Subcutaneous abdominal adipose tissue (tissue), 5 donors: ENCODE results near the gene ADRM1.
A peak's percentile ranks its signal among the peaks of the same experiment; 100 is the strongest.

Experiments used
- H3K27ac ChIP-seq: one replicate; pipeline ENCODE4 v1.7.0; 2013; ENCODE audit warnings: low read depth, mild to moderate bottlenecking, inconsistent platforms, low read length, moderate library complexity
- H3K27me3 ChIP-seq, 5 donors: one replicate each; pipeline ENCODE4 v1.7.0; 2013; ENCODE audit warnings: low read length in 5 of 5, inconsistent platforms in 1 of 5; ENCODE audit not compliant: control insufficient read depth in 5 of 5, insufficient read depth in 4 of 5
- H3K36me3 ChIP-seq, 5 donors: one replicate each; pipeline ENCODE4 v1.7.0; 2013; ENCODE audit warnings: low read length in 5 of 5; ENCODE audit not compliant: control insufficient read depth in 5 of 5, insufficient read depth in 5 of 5
- H3K4me1 ChIP-seq, 5 donors: one replicate each; pipeline ENCODE4 v1.7.0; 2013; ENCODE audit warnings: low read length in 5 of 5, mild to moderate bottlenecking in 3 of 5, moderate library complexity in 1 of 5; ENCODE audit not compliant: control insufficient read depth in 5 of 5, insufficient read depth in 5 of 5
- H3K4me3 ChIP-seq, 5 donors: one replicate each; pipeline ENCODE4 v1.7.0; 2013; ENCODE audit warnings: low read length in 5 of 5, low read depth in 1 of 5
- H3K9ac ChIP-seq, 5 donors: one replicate each; pipeline ENCODE4 v1.7.0; 2013; ENCODE audit warnings: low read length in 5 of 5, mild to moderate bottlenecking in 4 of 5, moderate library complexity in 3 of 5
- H3K9me3 ChIP-seq, 5 donors: one replicate each; pipeline ENCODE4 v1.7.0; 2013; ENCODE audit warnings: low read length in 5 of 5; ENCODE audit not compliant: control insufficient read depth in 5 of 5
- donor health status: healthy.
- donor health status: healthy.
- donor health status: healthy.
- donor health status: healthy.
- donor health status: healthy.

ADRM1 gene

GRCh38 chr20:62303340-62304226 is 786 bp downstream of the ADRM1 start:
- H3K9ac ChIP-seq = peak overlapping the region; percentile 84 to 98 (median 89)
- peak overlapping the region; percentile 88 to 91 (median 90) for H3K4me3 ChIP-seq
- H3K36me3 ChIP-seq = peaks cover 0 to 45% (median 43%) of the 10 kb centered on the region in 5 donors
- no peaks in the 10 kb centered on the region for H3K9me3 ChIP-seq
- H3K27me3 ChIP-seq = no peaks in the 10 kb centered on the region
- peak overlapping the region; percentile 100 for H3K27ac ChIP-seq
- peaks cover 6 to 31% (median 28%) of the 10 kb centered on the region in 5 donors for H3K4me1 ChIP-seq

- no peaks in the 10 kb centered on the region for H3K9me3 ChIP-seq
- peaks cover 0 to 52% (median 49%) of the 10 kb centered on the region in 5 donors for H3K36me3 ChIP-seq
- no peaks in the 10 kb centered on the region for H3K27me3 ChIP-seq
- peaks cover 6 to 31% (median 28%) of the 10 kb centered on the region in 5 donors for H3K4me1 ChIP-seq
- peak overlapping the region; percentile 84 to 98 (median 89) for H3K9ac ChIP-seq
- peak overlapping the region; percentile 100 for H3K27ac ChIP-seq
- peak overlapping the region; percentile 46 to 91 (median 89) for H3K4me3 ChIP-seq
Measured at GRCh38 chr20:62304331-62305148, 1.7 kb downstream of the ADRM1 start.

GRCh38 chr20:62305149-62305764 is 2.5 kb downstream of the ADRM1 start:
- Histone ChIP-seq H3K27me3 (no peaks in the 10 kb centered on the region), H3K4me1 (peaks cover 6 to 31% (median 28%) of the 10 kb centered on the region in 5 donors), H3K9ac (peak overlapping the region in 2 of 5 donors; percentile 89 to 98), H3K27ac (no peak overlapping the region), H3K9me3 (no peaks in the 10 kb centered on the region), H3K4me3 (peak overlapping the region in 3 of 5 donors; percentile 33 to 90 (median 88)), H3K36me3 (peaks cover 0 to 59% (median 53%) of the 10 kb centered on the region in 5 donors)

- Histone ChIP-seq H3K9ac (peak overlapping the region in 1 of 5 donors; percentile 98), H3K27ac (no peak overlapping the region), H3K4me1 (peaks cover 6 to 31% (median 28%) of the 10 kb centered on the region in 5 donors), H3K9me3 (no peaks in the 10 kb centered on the region), H3K27me3 (no peaks in the 10 kb centered on the region), H3K4me3 (no peak overlapping the region), H3K36me3 (peaks cover 0 to 64% (median 56%) of the 10 kb centered on the region in 5 donors)
Measured at GRCh38 chr20:62305765-62306413, 3.1 kb downstream of the ADRM1 start.

GRCh38 chr20:62306414-62307187 is 3.8 kb downstream of the ADRM1 start:
- no peaks in the 10 kb centered on the region for H3K27me3 ChIP-seq
- peaks cover 6 to 31% (median 28%) of the 10 kb centered on the region in 5 donors for H3K4me1 ChIP-seq
- no peaks in the 10 kb centered on the region for H3K9me3 ChIP-seq
- no peak overlapping the region for H3K9ac ChIP-seq
- peaks cover 0 to 71% (median 62%) of the 10 kb centered on the region in 5 donors for H3K36me3 ChIP-seq
- H3K4me3 ChIP-seq = no peak overlapping the region
- no peak overlapping the region for H3K27ac ChIP-seq

GRCh38 chr20:62307226-62308101 is 4.7 kb downstream of the ADRM1 start:
- Histone ChIP-seq H3K36me3 (peaks cover 0 to 79% (median 70%) of the 10 kb centered on the region in 5 donors), H3K27ac (no peak overlapping the region), H3K4me3 (no peak overlapping the region), H3K9ac (no peak overlapping the region), H3K9me3 (no peaks in the 10 kb centered on the region), H3K27me3 (no peaks in the 10 kb centered on the region), H3K4me1 (peaks cover 6 to 29% (median 28%) of the 10 kb centered on the region in 5 donors)

GRCh38 chr20:62308102-62308822 is 5.5 kb downstream of the ADRM1 start:
- Histone ChIP-seq H3K27me3 (no peaks in the 10 kb centered on the region), H3K4me3 (no peak overlapping the region), H3K9me3 (no peaks in the 10 kb centered on the region), H3K4me1 (peaks cover 6 to 29% (median 27%) of the 10 kb centered on the region in 5 donors), H3K36me3 (peaks cover 0 to 86% (median 76%) of the 10 kb centered on the region in 5 donors), H3K9ac (no peak overlapping the region), H3K27ac (no peak overlapping the region)
